GM19397 (cell line): ENCODE results near the gene CNNM2.
"Not testable (repeated sequence)": the region's sequence is repeated elsewhere in the genome, so short reads cannot be mapped to it uniquely, and the experiment has no call there.

Source experiments
- ATAC-seq: cut with Tn5 transposase; IDR thresholded peaks from one replicate; pipeline ENCODE4 v1.9.1; 2021; ENCODE audit warnings: mild to moderate bottlenecking, moderate library complexity; ENCODE audit not compliant: unreplicated experiment

Gene CNNM2

DNA sequence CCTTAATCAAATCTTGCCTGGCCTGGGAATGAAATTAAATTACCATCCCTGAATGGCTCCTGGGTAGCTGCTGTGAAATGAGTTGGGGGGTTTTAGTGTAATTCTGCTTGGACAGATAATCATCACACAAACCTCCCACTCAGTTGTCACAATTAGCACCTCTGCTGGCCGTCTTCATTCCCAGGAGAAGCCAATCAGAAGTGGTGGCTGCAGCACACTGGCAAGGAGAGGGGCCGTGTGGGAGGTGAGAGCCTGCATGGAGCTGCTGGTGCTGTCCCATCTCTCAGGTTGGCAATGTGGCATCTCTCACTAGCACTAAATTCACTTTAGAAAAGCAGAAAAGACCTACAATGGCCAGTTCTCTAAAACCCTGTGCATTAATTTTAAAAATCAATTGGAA is 182.5 kb downstream of the CNNM2 start:
- no peak for ATAC-seq

- no peak for ATAC-seq
Measured at GRCh38 chr10:103102195-103102594, 184.1 kb downstream of the CNNM2 start.

DNA sequence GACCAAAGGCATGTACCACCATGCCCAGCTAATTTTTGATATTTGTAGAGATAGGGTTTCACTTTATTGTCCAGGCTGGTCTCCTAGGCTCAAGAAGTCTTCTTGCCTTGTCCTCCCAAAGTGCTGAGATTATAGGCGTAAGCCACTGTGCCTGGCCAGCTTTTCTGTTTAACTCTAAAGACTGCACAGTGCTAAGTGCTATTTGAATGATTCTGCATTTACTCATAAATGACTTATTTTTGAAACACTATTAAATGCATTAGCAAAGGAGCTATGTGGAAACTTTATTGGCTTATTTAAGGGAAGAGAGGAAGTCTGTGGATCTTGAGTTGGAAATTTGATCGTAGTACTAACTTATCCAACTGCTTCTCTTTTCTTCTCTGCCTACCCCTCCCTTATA is 185.9 kb downstream of the CNNM2 start:
- no peak for ATAC-seq

DNA sequence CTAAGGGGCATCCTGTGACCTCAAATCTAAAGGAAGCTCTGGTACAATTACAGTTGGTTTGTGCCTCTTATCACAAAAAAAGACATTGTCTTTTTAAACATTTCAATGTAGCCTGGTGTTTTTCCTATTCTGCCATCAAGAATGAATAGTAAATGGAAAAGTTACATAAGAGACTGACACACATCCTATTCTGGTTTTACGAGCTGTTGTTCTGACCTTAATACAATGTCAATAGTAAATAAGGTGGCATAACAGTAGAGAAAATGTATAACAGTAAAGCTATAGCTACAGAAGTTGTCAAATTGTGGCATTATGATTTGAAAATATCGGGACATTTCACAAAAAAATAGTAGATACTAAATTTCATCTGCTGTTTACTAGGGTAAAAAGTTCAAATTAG is 186.6 kb downstream of the CNNM2 start:
- ATAC-seq = no peak

GRCh38 chr10:103105462-103105861 is 187.4 kb downstream of the CNNM2 start:
- ATAC-seq = no peak

DNA sequence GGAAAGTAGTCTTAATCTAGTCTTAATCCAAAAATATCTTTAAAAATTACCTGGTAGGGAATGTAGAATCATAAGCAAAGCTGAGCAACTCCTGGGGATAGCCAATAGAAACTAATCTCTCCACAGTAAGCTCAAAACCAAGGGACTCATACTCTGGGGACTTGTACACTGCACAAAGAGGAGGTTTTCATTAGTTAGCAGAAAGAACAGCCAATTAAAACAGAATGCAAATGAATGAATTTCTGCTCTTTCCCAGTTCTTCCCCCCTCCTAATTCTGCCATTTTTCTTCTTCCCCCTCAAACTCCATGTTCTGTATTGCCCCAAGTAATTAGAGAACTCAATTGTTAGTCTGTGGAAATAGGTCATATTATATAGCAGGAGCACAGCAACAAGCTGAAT is 188.4 kb downstream of the CNNM2 start:
- no peak for ATAC-seq

DNA sequence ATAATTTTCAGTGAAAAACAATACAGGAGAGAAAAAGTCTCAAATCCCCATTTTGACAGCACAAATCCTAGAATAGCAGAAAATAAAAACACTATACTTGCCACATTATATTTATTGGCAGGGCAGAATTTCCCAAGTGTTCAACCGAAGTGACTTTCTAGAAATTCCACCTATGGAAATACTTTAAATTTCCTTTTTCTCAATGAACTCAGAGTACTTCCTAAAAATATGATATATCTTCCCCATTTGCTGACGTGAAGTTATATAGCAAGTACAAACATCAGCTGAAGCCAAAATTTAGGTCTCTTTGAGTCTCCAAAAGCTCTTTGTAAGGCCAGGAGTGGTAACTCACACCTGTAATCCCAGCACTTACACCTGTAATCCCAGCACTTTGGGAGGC is 191.7 kb downstream of the CNNM2 start:
- ATAC-seq = no peak

DNA sequence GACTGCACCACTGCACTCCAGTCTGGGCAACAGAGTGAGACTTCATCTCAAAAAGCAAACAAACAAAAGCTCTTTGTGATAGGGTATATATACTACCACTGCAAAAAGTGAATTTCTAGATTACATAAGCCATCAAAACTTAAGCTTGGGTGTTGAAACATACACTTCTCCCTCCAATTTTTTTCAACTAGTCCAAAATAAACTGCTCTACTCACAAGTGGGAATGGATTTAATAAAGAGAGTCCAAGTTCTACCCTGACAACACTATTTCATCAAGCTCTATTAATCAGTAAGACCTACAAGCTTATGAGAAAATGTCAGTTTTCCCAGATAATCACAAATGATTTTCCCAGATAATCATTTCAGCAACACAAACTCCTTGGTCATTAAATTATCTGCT is 192.3 kb downstream of the CNNM2 start:
- ATAC-seq = no peak

- ATAC-seq = peak; percentile 50
Measured at GRCh38 chr10:103111031-103111917, 193.2 kb downstream of the CNNM2 start.

- peak; percentile 55 for ATAC-seq
Measured at GRCh38 chr10:103111918-103112877, 194.1 kb downstream of the CNNM2 start.

- no peak for ATAC-seq
Measured at GRCh38 chr10:103114876-103115275, 196.8 kb downstream of the CNNM2 start.

DNA sequence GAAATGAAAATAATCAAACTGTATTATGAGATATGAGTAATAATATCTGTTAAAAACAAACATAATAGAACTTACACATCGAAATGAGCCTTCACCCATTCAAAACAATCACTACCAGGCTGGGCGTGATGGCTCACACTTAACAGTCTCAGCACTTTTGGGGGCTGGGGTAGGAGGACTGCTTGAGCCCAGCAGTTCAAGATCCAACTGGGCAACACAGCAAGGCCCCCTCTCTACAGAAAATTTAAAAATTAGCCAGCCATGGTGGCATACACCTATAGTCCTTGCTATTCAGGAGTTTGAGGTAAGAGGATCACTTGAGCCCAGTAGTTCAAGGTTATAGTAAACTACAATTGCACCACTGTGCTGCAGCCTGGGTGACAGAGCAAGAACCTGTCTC is 199.2 kb downstream of the CNNM2 start:
- ATAC-seq = no peak

GRCh38 chr10:103120546-103120945 is 202.5 kb downstream of the CNNM2 start:
- ATAC-seq = no peak

- ATAC-seq = no peak
Measured at GRCh38 chr10:103120977-103121735, 203.1 kb downstream of the CNNM2 start.

- ATAC-seq = no peak
Measured at GRCh38 chr10:103123282-103124024, 205.4 kb downstream of the CNNM2 start.

DNA sequence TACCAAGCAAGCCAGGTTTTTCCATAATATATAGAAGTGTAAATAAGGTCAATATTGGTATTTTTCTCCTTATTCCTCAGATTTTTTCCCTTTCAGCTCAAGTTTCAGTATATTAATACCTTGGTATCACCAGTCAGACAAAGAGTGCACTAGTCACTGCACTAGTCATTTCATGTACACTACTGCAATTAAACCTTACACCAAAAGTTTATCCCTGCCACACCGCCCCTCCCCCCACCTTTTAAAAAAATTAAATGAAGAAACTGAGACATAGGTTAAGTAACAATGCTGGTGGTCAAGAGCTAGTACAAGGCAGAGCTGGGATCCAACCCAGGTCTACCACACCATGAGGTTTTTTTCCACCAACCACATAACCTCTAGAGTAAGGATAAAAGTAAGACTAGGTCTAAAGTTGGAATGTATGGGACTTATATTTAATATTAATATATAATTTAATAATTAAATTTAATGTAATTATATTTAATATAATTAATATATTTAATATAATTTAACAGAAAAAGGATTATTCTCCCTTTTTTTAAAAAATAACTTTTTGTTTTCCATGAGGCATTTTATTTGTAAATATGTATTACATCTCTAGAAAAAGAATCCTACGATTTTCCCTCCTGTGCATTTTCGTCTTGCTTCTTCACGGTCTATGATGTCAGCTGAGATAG is 206.5 kb downstream of the CNNM2 start:
- no peak for ATAC-seq

- ATAC-seq = peak; percentile 68
Measured at GRCh38 chr10:103125323-103126267, 207.5 kb downstream of the CNNM2 start.

GRCh38 chr10:103127241-103127640 is 209.1 kb downstream of the CNNM2 start:
- ATAC-seq = no peak

GRCh38 chr10:103130180-103130579 is 212.1 kb downstream of the CNNM2 start:
- ATAC-seq = not testable (repeated sequence)
